A549 treated with GW870086 at 1 μM for 4 hours (cell line): ENCODE data around the gene GLRX3. TPM values are rescaled to one million over a fixed set of nuclear protein-coding genes. Genes with fewer than 3 reads are reported as not detected.

Experiments
- total RNA-seq: library from RNA; stranded (reverse); fragments of 200-300 nt; extraction: Qiagen RNA extraction; gene quantifications from 5 replicates; pipeline ENCODE4 v1.2.3, GENCODE V29; 2022; ENCODE audit warnings: low read depth

GLRX3 gene
- total RNA-seq = 196 to 224 TPM (median 217 TPM) in 5 replicates

GRCh38 chr10:130136226-130137089, at the start of gene GLRX3:
GLRX3 (plus strand) TSS chr10:130136391; CDS start chr10:130136421, 30 bp downstream.

GRCh38 chr10:130110246-130111112, 25.7 kb upstream of the GLRX3 start, which contains the start of gene C10orf143:
C10orf143 (minus strand) TSS chr10:130110830; CDS start chr10:130110772, 58 bp downstream.

Other genes starting within 250 kb of the GLRX3 start
- 0.10 to 0.27 TPM (median 0.18 TPM) in 5 replicates for gene EBF3, start 172.1 kb upstream of the GLRX3 start, total RNA-seq
- gene C10orf143, start 25.6 kb upstream of the GLRX3 start, total RNA-seq = 0.24 to 1.1 TPM (median 0.47 TPM) in 5 replicates